Natural killer cell (primary cell): Measurements from ENCODE around the gene ZNF408. TPM values are rescaled to one million over a fixed set of nuclear protein-coding genes. Genes with fewer than 3 reads are reported as not detected.
A peak's percentile ranks its signal among the peaks of the same experiment; 100 is the strongest.

Experiments
- ATAC-seq, 3 donors: fragments of 150-1000 bp in 2 of 3; fragments of 200-7000 bp in 1 of 3; cut with Tn5 transposase; 1 replicate in 1 of 3; 2 replicates in 2 of 3; pipeline ENCODE4 v1.10.0; 2021; ENCODE audit warnings: mild to moderate bottlenecking in 2 of 3, moderate library complexity in 2 of 3
- DNase-seq, 2 donors: peaks; one replicate each; pipeline versions ENCODE4 v3.0.0 to v3.0.0-alpha.2; 2013 to 2021; ENCODE audit warnings: mixed read lengths in 1 of 2
- H3K27ac ChIP-seq: one replicate; pipeline ENCODE4 v1.5.1; 2013; ENCODE audit warnings: mild to moderate bottlenecking, low read length
- H3K27me3 ChIP-seq: one replicate; pipeline ENCODE4 v1.6.1; 2013; ENCODE audit warnings: low read length; ENCODE audit not compliant: control insufficient read depth, insufficient read depth
- H3K36me3 ChIP-seq: one replicate; pipeline ENCODE4 v1.6.1; 2013; ENCODE audit warnings: low read length; ENCODE audit not compliant: control insufficient read depth, insufficient read depth
- H3K4me1 ChIP-seq: one replicate; pipeline ENCODE4 v1.6.1; 2013; ENCODE audit warnings: low read length; ENCODE audit not compliant: control insufficient read depth, insufficient read depth
- H3K4me3 ChIP-seq: one replicate; pipeline ENCODE4 v1.5.1; 2013; ENCODE audit warnings: low read length
- H3K9me3 ChIP-seq: one replicate; pipeline ENCODE4 v1.6.1; 2013; ENCODE audit warnings: low read length; ENCODE audit not compliant: control insufficient read depth, insufficient read depth
- H3K27ac Mint-ChIP-seq, 2 donors: one replicate each; pipeline ENCODE4 v1.8.0; 2022; ENCODE audit warnings: mild to moderate bottlenecking in 2 of 2, mixed read lengths in 2 of 2, moderate library complexity in 1 of 2
- H3K27me3 Mint-ChIP-seq, 2 donors: one replicate each; pipeline ENCODE4 v1.8.0; 2022; ENCODE audit warnings: low read depth in 2 of 2, mixed read lengths in 2 of 2
- H3K36me3 Mint-ChIP-seq: one replicate; pipeline ENCODE4 v1.8.0; 2022; ENCODE audit warnings: mixed read lengths
- H3K4me1 Mint-ChIP-seq, 2 donors: one replicate each; pipeline ENCODE4 v1.8.0; 2022; ENCODE audit warnings: mixed read lengths in 2 of 2
- H3K4me3 Mint-ChIP-seq: one replicate; pipeline ENCODE4 v1.8.0; 2022; ENCODE audit warnings: mild to moderate bottlenecking, moderate library complexity, mixed read lengths
- H3K9me3 Mint-ChIP-seq, 2 donors: one replicate each; pipeline ENCODE4 v1.8.0; 2022; ENCODE audit warnings: mixed read lengths in 2 of 2
- WGBS: methylation state at CpG from one replicate; pipeline ENCODE4 v1.1.7; 2013; ENCODE audit warnings: missing lambda C conversion rate; ENCODE audit not compliant: insufficient coverage; 5-methylcytosine and 5-hydroxymethylcytosine counted together
- intact Hi-C: fragments of 100-400 bp; cut with micrococcal nuclease; formaldehyde crosslinking; loops from one replicate; pipeline ENCODE4 v1.14.2; 2022
- total RNA-seq, 4 donors: library from RNA; stranded (reverse); fragments of 120-200 nt in 1 of 4; gene quantifications; one replicate each; pipeline versions ENCODE4 v1.2.3 to v1.2.4, GENCODE V29; 2013 to 2022
- TF ChIP-seq, protein P1 (sequence below): fragments of 200-600 bp; IDR thresholded peaks from one replicate; pipeline ENCODE4 v1.8.0; 2022; ENCODE audit warnings: antibody characterized with exemption

ZNF408 gene
- total RNA-seq, 3 donors from 2014 or later (not counting 1 experiment from before 2014, with no cell fraction given): 9.1 to 19.0 (median 9.6) TPM

DNA sequence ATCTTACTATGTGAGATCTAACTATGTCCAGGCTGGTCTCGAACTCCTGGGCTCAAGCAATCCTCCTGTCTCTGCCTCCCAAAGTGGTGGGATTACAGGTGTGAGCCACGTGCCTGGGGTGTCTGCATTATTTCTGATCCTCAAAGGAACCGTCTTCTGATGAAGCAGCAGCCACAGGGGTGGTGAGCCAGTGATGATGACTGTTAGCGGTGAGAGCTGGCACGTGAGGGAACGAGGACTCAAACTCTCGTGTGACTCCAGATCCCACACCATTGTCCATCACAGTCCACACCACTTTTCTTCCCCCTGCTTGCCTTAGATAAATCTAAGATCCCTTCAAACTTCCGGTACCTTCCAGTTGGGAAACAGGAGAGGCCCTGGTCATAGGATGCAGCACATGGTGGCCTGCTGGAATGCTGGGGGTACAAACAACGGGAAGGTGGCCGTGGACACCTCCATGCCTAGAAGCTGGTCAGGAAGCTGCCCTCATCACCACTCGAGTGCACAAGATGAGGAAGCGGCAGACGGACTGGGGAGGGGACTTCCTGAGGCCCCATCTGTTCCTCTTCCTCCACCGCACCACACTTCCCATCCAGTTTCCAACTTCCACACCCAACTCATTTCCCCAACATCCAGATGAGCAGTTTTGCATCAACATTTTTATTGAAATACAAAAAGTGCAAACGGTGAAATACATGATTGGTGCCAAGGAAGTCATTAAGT is 24.2 kb upstream of the ZNF408 start:
- Histone ChIP-seq H3K27ac (no peak overlapping the region), H3K4me3 (no peak overlapping the region), H3K27me3 (no peaks in the 10 kb centered on the region), H3K36me3 (peaks cover 55% of the 10 kb centered on the region), H3K9me3 (no peaks in the 10 kb centered on the region), H3K4me1 (peaks cover 58% of the 10 kb centered on the region)
- peak in 1 of 3 donors; percentile 56 for ATAC-seq
- Mint-ChIP-seq H3K4me1 (peaks cover 33 to 40% of the 10 kb centered on the region in 2 donors), H3K9me3 (no peaks in the 10 kb centered on the region), H3K27ac (peak overlapping the region; percentile 21 to 73), H3K27me3 (no peaks in the 10 kb centered on the region), H3K36me3 (no peaks in the 10 kb centered on the region), H3K4me3 (no peak overlapping the region)
- intact Hi-C loops: loop anchor here (10.0 kb wide), 1 partner anchor 62 kb away; the partner anchor contains the start of genes ATG13 and HARBI1
- WGBS: 67% methylated on average over 15 of the region's 15 CpGs
- DNase-seq: no peak
- TF ChIP-seq, protein P1, sequence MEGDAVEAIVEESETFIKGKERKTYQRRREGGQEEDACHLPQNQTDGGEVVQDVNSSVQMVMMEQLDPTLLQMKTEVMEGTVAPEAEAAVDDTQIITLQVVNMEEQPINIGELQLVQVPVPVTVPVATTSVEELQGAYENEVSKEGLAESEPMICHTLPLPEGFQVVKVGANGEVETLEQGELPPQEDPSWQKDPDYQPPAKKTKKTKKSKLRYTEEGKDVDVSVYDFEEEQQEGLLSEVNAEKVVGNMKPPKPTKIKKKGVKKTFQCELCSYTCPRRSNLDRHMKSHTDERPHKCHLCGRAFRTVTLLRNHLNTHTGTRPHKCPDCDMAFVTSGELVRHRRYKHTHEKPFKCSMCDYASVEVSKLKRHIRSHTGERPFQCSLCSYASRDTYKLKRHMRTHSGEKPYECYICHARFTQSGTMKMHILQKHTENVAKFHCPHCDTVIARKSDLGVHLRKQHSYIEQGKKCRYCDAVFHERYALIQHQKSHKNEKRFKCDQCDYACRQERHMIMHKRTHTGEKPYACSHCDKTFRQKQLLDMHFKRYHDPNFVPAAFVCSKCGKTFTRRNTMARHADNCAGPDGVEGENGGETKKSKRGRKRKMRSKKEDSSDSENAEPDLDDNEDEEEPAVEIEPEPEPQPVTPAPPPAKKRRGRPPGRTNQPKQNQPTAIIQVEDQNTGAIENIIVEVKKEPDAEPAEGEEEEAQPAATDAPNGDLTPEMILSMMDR: no peak

DNA sequence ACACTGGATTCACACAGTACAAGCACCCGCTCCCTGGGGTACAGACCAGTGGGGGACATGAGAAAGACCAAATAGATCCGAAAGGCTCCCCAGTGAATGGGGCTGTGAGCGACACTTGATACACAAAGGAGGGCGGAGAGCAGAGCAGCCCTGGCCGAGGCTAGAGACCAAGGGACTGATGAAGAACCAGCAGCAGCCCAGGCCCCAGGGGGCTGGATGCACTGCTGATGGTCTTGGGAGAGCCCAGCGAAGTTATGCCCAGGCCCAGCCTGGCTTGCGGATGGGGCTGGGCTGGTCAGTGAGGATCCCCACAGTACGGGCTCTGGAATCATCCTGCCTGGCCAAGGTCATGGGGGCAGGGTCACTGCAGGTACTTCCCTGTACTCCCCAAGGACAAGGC is 23.7 kb upstream of the ZNF408 start:
- intact Hi-C loops: loop anchor here (10.0 kb wide), 1 partner anchor 62 kb away; the partner anchor contains the start of genes ATG13 and HARBI1

DNA sequence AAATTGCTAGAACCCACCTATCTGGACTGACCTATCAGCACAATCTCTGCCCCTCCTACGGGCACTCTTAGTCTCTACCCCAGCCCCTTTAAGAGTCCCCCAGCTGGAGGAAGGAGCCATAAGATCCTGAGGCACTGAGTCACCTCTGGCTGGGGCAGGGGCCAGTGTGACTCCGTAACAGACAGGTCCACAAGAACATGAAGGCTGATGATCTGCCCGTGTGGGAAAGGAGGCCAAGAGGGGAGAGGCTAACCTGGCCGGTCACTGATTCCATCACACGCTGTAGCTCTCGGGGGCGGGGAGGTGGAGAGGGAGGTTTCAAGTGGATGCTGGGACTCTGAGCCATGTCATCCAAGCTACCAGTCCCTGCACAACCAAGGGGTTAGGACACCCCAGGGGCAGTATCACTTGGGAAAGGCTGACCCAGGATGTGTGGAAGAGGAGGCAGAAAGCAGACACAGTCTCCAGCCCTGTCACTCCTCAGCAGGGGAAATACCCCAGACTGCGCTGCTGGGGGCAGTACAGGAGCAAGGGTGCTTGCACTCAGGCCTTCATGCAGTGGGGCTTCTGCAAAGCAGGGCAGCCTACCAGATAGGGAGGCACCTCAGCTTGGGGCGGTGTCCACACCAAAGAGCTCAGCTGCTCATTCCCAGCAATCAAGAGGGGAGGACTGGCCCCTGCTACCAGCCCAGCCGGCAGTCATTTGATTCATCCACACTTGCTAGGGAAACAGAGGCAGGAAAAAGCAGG is 22.7 kb upstream of the ZNF408 start:
- no peak overlapping the region for H3K27ac Mint-ChIP-seq
- H3K4me3 Mint-ChIP-seq: no peak overlapping the region
- WGBS: 97% methylated on average over 10 of the region's 10 CpGs
- no peak for DNase-seq
- no peaks in the 10 kb centered on the region for H3K36me3 Mint-ChIP-seq
- Histone ChIP-seq H3K36me3 (peaks cover 55% of the 10 kb centered on the region), H3K27ac (no peak overlapping the region), H3K4me3 (no peak overlapping the region), H3K27me3 (no peaks in the 10 kb centered on the region), H3K9me3 (no peaks in the 10 kb centered on the region), H3K4me1 (peaks cover 42% of the 10 kb centered on the region)
- peaks cover 18 to 25% of the 10 kb centered on the region in 2 donors for H3K4me1 Mint-ChIP-seq
- ATAC-seq: no peak
- TF ChIP-seq, protein P1: no peak
- intact Hi-C loops: loop anchor here (10.0 kb wide), 1 partner anchor 63 kb away; the partner anchor contains the start of genes ATG13 and HARBI1
- no peaks in the 10 kb centered on the region for H3K9me3 Mint-ChIP-seq
- no peaks in the 10 kb centered on the region for H3K27me3 Mint-ChIP-seq

More for the DNA sequence above, 23.7 kb upstream of the ZNF408 start:
- H3K4me1 ChIP-seq: peaks cover 52% of the 10 kb centered on the region
- H3K27ac ChIP-seq: no peak overlapping the region
- H3K36me3 ChIP-seq: peaks cover 60% of the 10 kb centered on the region
- peak overlapping the region; percentile 21 to 73 for H3K27ac Mint-ChIP-seq
- H3K9me3 Mint-ChIP-seq: no peaks in the 10 kb centered on the region
- H3K9me3 ChIP-seq: no peaks in the 10 kb centered on the region
- H3K27me3 ChIP-seq: no peaks in the 10 kb centered on the region
- H3K27me3 Mint-ChIP-seq: no peaks in the 10 kb centered on the region
- H3K36me3 Mint-ChIP-seq: no peaks in the 10 kb centered on the region
- H3K4me3 ChIP-seq: no peak overlapping the region
- WGBS: 95% methylated on average over 8 of the region's 8 CpGs
- H3K4me1 Mint-ChIP-seq: peaks cover 28 to 34% of the 10 kb centered on the region in 2 donors
- H3K4me3 Mint-ChIP-seq: no peak overlapping the region
- no peak for ATAC-seq
- no peak for DNase-seq
- TF ChIP-seq, protein P1: no peak
